Stimulated activated CD4-positive, alpha-beta T cell treated with anti-CD3 and anti-CD28 coated beads, Interleukin-1b, Interleukin-23, amount 100 ng/mL, for 1 hour (primary cell): ENCODE data around the gene CNPY1.
"Not testable (repeated sequence)": the region's sequence is repeated elsewhere in the genome, so short reads cannot be mapped to it uniquely, and the experiment has no call there.

Source experiments
- DNase-seq, 2 donors: peaks; one replicate each; pipeline ENCODE4 v3.0.0-alpha.2; 2020; ENCODE audit warnings: low read depth in 2 of 2

CNPY1 gene

GRCh38 chr7:155578016-155578415, 31.7 kb upstream of the CNPY1 start:
- DNase-seq, result no peak

GRCh38 chr7:155577509-155577905, 31.1 kb upstream of the CNPY1 start:
- DNase-seq, result no peak

DNA sequence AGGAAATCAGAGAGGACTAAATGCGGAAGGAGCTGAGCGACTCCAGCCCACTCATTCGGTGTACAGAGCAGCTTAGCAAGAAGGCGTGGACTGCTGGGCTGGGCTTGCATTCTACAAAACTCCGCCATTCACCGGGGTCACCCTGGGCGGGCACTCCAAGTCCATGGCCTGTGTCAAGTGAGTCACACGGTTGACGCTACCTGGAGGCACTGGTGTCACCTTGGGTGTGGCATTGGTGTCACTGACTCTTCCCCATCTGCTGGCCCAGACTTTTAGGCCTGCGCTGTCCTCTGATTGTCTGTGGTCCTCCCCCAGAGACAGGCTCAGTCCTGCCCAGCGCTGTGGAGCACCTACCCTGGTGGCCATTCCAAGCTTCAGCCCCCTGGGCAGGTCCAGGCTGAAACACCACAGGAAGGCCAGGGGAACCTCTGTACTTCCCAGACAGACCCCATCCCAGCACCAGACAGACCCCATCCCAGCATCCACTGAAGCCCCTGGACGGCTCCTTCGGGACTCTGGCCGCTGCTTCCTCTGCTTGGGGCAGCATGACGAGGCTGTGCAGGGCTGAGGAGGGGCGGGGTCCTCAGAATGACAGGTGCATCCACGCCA, 30.6 kb upstream of the CNPY1 start:
- no peak for DNase-seq

DNA sequence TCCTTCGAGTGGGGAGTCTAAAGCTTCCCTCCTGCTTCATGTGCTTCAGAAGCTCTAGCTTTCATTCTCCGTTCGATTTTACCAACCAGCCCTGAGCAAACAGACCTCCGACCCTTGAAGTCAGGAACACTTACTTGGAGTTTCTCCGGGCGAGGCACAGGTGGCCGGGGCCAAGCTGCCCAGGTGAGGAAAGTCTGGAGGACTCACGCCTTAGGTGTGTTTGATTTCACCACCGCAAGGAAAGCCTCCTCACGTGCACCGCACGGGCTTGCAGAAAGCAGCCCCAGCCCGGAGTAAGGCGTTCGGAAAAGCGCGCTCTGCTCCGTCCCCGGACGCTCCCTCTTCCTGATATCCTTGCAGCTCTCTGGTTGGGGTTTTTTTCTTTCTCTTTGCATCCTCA, 30.1 kb upstream of the CNPY1 start:
- no peak for DNase-seq

- no peak for DNase-seq
Observed at GRCh38 chr7:155574556-155575290, 28.4 kb upstream of the CNPY1 start.

- DNase-seq, result no peak
Observed at GRCh38 chr7:155571581-155572345, 25.4 kb upstream of the CNPY1 start.

- DNase-seq, result no peak
Observed at GRCh38 chr7:155570991-155571390, 24.6 kb upstream of the CNPY1 start.

- no peak for DNase-seq
Observed at GRCh38 chr7:155570171-155570958, 24.0 kb upstream of the CNPY1 start.

DNA sequence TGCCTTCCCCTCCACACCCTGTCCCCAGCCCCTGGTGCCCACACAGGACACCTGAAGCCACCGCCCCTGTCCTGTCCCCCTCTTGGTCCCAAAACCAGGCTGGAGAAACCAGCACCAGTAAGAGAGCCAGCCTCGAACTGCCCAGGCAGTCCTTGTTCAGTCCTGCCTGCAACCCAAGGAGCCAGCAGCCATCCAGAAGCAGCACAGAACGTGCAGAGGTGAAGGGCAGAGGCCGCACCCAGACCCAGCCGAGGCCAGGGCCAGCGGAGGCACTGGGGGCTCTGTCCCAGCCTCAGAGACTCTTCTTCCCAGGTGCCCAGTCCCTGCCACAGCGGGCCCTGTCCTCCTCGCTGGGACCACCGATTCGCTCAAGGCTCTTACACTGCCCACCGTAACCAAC, 23.3 kb upstream of the CNPY1 start:
- DNase-seq, result no peak

DNA sequence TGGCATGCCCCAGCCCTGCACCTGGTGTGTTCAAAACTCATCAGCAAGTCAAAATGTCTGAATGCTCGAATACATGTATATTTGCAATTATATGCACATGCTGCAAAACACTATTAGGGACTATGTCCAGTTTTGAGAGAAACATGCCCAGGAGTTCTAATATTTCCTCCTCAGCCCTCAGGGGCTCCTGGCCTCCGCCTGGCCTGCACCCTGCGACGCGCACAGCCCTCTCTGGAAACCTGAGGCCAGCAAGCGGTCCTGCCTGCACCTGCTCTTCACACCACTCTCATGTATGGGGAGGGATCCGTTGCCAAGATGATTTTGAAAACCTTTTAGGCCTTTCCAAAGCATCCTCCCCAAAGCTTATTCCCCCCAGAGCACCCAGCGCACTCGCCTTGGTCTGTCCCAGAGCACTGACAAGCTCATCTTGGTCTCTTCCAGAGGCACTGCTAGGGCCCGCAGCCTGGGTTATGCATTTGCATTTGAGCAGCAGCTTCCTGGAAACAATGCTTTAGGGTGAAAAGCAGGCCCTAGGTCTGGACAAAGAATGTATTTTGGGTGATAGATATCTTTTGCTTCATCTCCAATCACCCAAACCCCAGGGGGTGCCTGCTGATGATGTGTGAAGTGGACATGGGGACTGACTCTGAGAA, 22.6 kb upstream of the CNPY1 start:
- no peak for DNase-seq

GRCh38 chr7:155568333-155568660, 21.9 kb upstream of the CNPY1 start:
- DNase-seq, result no peak

DNA sequence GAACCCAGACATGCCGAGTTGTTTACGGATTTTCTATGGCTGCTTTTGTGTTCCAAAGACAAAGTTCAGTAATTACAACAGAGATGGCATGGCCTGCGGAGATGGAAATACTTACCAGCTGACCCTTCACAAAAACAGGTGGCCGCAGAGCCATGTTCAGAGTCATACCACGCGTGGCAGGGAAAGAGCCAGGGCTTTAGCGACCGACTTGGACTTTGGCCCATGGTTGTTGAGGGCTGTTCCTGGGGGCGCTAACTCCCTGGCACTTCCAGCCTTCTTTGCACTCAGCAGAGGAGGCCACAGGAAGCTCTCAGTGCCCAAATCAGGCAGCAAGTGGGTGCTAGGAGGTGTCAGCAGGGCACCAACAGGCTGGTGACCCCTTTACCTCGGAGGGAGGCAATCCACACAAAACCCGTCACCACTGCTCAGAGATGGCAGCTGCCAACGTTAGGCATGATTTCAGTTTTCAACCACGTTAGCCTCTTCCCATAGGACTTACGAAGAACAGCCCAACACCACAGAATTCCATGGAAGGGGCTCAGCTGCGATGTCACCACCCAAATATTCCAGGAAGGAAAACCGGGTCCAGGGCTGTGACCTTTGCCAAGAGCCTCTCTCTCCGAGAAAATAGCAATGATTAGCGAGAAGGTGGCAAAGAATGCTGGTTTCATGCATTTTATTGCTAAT, 21.4 kb upstream of the CNPY1 start:
- no peak for DNase-seq

DNA sequence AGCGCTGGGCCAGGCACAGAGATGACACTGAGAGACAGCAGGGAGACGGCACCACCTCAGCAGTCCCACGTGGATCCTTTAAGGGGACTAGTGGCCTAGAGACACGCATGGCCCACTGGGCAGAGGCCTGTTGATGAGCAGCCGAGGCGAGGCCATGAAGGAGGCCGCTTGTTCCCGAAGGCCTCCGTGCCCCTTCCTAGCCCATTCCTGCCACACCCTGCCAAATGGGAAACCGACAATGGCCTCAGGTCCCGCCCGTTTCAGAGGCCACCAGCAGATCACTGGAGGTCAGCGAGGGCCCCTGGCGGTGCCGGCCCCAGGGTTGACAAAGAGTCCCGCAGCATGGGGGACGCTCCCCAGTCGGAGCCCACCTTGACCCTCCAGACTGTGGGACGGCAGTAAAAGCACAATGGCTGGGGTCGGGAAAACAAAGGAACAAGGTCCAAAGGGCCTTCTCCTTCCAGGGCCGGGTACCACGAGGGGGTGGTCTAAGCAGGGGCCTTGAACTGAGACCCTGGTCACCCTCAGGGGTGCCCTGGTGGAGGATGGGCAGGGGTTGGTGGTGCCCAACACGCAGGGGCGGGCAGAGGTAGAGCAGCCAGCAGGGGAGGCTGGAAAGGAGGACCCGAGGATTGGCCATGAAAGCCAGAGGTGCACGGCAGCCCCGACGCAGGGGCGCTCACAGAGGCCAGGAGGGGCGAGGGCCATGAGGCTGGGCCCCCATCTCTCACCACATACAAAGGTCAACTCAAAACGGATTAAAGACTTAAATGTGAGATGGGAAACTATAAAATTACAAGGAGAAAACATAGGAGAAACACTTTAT, 19.9 kb upstream of the CNPY1 start:
- no peak for DNase-seq

- DNase-seq, result no peak
Observed at GRCh38 chr7:155565596-155565995, 19.2 kb upstream of the CNPY1 start.

- DNase-seq, result not testable (repeated sequence)
Observed at GRCh38 chr7:155562976-155563375, 16.6 kb upstream of the CNPY1 start.

- DNase-seq, result no peak
Observed at GRCh38 chr7:155562106-155562505, 15.7 kb upstream of the CNPY1 start.

DNA sequence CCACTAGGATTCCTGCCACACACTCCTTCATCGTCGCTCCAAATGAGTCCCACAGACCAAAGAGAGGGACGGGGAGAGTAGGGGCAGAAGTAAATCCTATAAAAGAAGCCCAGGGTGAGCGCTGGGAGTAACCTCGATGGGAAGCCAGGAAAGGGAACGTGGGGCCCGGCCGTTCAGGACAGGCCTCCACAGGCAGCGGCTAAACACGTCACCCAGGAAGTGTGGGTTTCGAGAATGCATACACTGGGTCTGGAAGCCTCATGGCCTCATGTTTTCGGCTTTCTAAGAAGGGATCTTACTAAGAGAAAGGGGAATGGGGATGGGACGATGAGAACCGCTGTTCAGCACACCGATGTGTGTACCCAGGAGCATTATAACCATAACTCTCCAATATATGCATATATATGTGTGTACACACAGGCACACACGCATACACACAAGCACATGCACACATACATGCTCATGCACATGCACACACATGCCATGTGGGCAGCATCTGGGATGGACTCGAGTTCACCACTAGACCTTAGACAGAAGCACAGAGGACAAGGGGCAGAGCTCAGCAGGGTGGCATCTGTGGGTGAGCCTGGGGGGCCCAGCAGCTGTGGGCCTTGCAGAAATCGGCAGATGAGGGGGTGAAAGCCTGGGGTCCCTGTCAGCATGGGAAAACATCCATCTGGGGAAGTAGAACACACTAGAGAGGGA, 14.8 kb upstream of the CNPY1 start:
- no peak for DNase-seq

DNA sequence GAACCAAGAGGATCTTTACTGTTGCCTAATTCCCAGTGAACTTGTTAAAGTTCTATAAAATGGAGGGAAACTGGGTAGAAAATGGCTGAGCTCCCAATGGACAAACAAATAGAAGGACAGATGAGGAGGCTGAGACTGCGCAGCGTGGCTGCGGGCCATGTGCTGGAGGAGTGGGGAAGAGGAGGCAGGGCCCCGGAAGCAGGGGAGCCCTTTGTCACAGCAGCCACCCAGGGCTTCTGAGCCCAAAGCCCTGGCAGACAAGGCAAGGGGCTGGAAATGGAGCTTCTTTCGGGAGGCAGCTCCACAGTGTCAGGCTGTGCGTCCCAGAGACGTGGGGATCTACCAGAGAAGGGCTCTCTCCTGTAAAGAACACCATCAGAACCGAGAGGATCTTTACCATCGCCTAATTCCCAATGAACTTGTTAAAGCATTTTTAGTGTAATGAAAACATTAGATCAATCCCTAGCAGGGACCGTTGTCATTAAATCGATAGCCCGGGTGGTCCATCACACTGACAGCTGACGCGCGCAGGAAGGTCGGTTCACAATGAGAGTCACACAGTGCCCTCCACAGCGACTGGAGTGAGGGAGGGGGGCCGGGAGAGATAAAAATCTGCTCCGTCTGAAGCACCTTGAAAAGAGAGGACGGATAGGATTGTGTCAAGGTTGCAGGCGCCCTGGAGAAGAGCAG, 14.0 kb upstream of the CNPY1 start:
- DNase-seq, result no peak

GRCh38 chr7:155559519-155560108, 13.3 kb upstream of the CNPY1 start:
- DNase-seq, result no peak
